Measurements from ENCODE around the gene CAMK2A. TPM values are rescaled to one million over a fixed set of nuclear protein-coding genes. Genes with fewer than 3 reads are reported as not detected.
A peak's percentile ranks its signal among the peaks of the same experiment; 100 is the strongest.
"Not testable (repeated sequence)": the region's sequence is repeated elsewhere in the genome, so short reads cannot be mapped to it uniquely, and the experiment has no call there.

Gene CAMK2A
- total RNA-seq, 1 experiment from 2014 or later, result not detected

- BruUV-seq (replicated peaks), result no TSS peak
These were observed 54.7 kb downstream of the CAMK2A start for GRCh38 chr5:150234576-150235499.

GRCh38 chr5:150233706-150234105 is 55.9 kb downstream of the CAMK2A start:
- H3K9me3 Mint-ChIP-seq (ENCODE audit: unreplicated experiment); DNase-seq; H3K4me3 ChIP-seq (ENCODE audit: low read depth, low read length); POLR2A ChIA-PET; H3K27ac Mint-ChIP-seq (ENCODE audit: unreplicated experiment); H3K4me1 Mint-ChIP-seq (ENCODE audit: low read depth, unreplicated experiment); H3K27me3 ChIP-seq (replicated peaks; ENCODE audit: control insufficient read depth, insufficient read depth, low read length); H3K36me3 ChIP-seq (ENCODE audit: control insufficient read depth, insufficient read depth, low read length); H3K9me3 ChIP-seq; H3K27me3 Mint-ChIP-seq (ENCODE audit: insufficient read depth, unreplicated experiment); H3K4me1 ChIP-seq; H3K36me3 Mint-ChIP-seq (ENCODE audit: insufficient read depth, unreplicated experiment); BruUV-seq (replicated peaks); CTCF ChIA-PET; intact Hi-C loops (cut with micrococcal nuclease; ENCODE audit: unreplicated experiment); H3K4me3 Mint-ChIP-seq (ENCODE audit: unreplicated experiment): not testable (repeated sequence)

More at GRCh38 chr5:150234576-150235499, 54.7 kb downstream of the CAMK2A start:
- intact Hi-C loops (cut with micrococcal nuclease; ENCODE audit: unreplicated experiment), result no loop called here
- H3K27me3 ChIP-seq (replicated peaks; ENCODE audit: control insufficient read depth, insufficient read depth, low read length), result no peaks in the 10 kb centered on the region
- H3K4me1 ChIP-seq, result no peaks in the 10 kb centered on the region
- H3K9me3 Mint-ChIP-seq (ENCODE audit: unreplicated experiment), result no peaks in the 10 kb centered on the region
- CTCF ChIA-PET, result interaction anchor here (0.6 kb wide), 1 partner anchor 57 kb away, joined by 7 read pairs; no protein-coding TSS in a partner anchor
- POLR2A ChIA-PET, result no interaction called here
- H3K27me3 Mint-ChIP-seq (ENCODE audit: insufficient read depth, unreplicated experiment), result no peaks in the 10 kb centered on the region
- no peak for DNase-seq
- H3K4me3 ChIP-seq (ENCODE audit: low read depth, low read length), result no peak overlapping the region
- no peak overlapping the region for H3K4me3 Mint-ChIP-seq (ENCODE audit: unreplicated experiment)
- TF ChIP-seq, protein P1, sequence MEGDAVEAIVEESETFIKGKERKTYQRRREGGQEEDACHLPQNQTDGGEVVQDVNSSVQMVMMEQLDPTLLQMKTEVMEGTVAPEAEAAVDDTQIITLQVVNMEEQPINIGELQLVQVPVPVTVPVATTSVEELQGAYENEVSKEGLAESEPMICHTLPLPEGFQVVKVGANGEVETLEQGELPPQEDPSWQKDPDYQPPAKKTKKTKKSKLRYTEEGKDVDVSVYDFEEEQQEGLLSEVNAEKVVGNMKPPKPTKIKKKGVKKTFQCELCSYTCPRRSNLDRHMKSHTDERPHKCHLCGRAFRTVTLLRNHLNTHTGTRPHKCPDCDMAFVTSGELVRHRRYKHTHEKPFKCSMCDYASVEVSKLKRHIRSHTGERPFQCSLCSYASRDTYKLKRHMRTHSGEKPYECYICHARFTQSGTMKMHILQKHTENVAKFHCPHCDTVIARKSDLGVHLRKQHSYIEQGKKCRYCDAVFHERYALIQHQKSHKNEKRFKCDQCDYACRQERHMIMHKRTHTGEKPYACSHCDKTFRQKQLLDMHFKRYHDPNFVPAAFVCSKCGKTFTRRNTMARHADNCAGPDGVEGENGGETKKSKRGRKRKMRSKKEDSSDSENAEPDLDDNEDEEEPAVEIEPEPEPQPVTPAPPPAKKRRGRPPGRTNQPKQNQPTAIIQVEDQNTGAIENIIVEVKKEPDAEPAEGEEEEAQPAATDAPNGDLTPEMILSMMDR (IDR thresholded peaks at IDR 0.05; ENCODE audit: insufficient read depth in 1 of 2, low read depth in 1 of 2, low read length in 1 of 2, severe bottlenecking in 1 of 2, unreplicated experiment in 1 of 2), result no peak
- no peaks in the 10 kb centered on the region for H3K9me3 ChIP-seq
- no peaks in the 10 kb centered on the region; the same call in 1 of the 2 replicates for H3K36me3 ChIP-seq (ENCODE audit: control insufficient read depth, insufficient read depth, low read length)
- no peaks in the 10 kb centered on the region for H3K4me1 Mint-ChIP-seq (ENCODE audit: low read depth, unreplicated experiment)
- H3K27ac Mint-ChIP-seq (ENCODE audit: unreplicated experiment), result no peak overlapping the region
- no peaks in the 10 kb centered on the region for H3K36me3 Mint-ChIP-seq (ENCODE audit: insufficient read depth, unreplicated experiment)

DNA sequence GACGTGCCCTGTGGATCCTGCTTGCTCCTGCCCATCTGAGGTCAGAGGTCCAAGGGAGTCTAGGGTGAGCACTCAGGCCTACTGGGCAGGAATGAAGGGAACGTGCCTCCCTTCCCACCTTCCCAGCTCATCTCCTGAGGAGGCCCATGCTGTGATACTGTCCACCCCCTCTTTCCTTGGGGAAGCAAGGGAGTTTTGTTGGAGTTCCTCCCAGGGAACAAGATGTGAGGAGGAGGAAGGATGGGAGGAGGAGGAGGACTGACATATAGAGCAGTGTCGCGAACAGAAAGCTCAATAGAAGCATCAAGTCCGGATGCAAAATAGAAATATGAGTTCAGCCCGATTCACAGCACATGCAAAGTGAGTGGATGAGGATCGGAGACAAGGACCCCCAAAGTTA is 58.7 kb downstream of the CAMK2A start:
- H3K27ac Mint-ChIP-seq (ENCODE audit: unreplicated experiment), result peak overlapping the region; percentile 29
- TF ChIP-seq, protein P1 (IDR thresholded peaks at IDR 0.05; ENCODE audit: insufficient read depth in 1 of 2, low read depth in 1 of 2, low read length in 1 of 2, severe bottlenecking in 1 of 2, unreplicated experiment in 1 of 2), result no peak
- no peaks in the 10 kb centered on the region for H3K9me3 Mint-ChIP-seq (ENCODE audit: unreplicated experiment)
- no peaks in the 10 kb centered on the region for H3K27me3 Mint-ChIP-seq (ENCODE audit: insufficient read depth, unreplicated experiment)
- H3K9me3 ChIP-seq, result no peaks in the 10 kb centered on the region
- no peaks in the 10 kb centered on the region for H3K27me3 ChIP-seq (replicated peaks; ENCODE audit: control insufficient read depth, insufficient read depth, low read length)
- no peaks in the 10 kb centered on the region for H3K4me1 ChIP-seq
- no TSS peak for BruUV-seq (replicated peaks)
- H3K4me1 Mint-ChIP-seq (ENCODE audit: low read depth, unreplicated experiment), result no peaks in the 10 kb centered on the region
- POLR2A ChIA-PET, result no interaction called here
- CTCF ChIA-PET, result no interaction called here
- no peak for DNase-seq
- H3K36me3 Mint-ChIP-seq (ENCODE audit: insufficient read depth, unreplicated experiment), result no peaks in the 10 kb centered on the region
- no peak overlapping the region for H3K4me3 Mint-ChIP-seq (ENCODE audit: unreplicated experiment)
- no peaks in the 10 kb centered on the region for H3K36me3 ChIP-seq (ENCODE audit: control insufficient read depth, insufficient read depth, low read length)
- no peak overlapping the region for H3K4me3 ChIP-seq (ENCODE audit: low read depth, low read length)
- intact Hi-C loops (cut with micrococcal nuclease; ENCODE audit: unreplicated experiment), result no loop called here
